Smooth muscle cell (in vitro differentiated cells): ENCODE measurements around the gene KRT28. TPM values are rescaled to one million over a fixed set of nuclear protein-coding genes. Genes with fewer than 3 reads are reported as not detected.

Experiments
- DNase-seq: peaks from one replicate; lab custom pipeline; 2025; ENCODE audit not compliant: unreplicated experiment; lab: John Stamatoyannopoulos, UW
- H2AFZ ChIP-seq: fragments of 200-600 bp; sonication (generic); 2 replicates; pipeline ENCODE4 v1.6.0; 2016; ENCODE audit warnings: antibody characterized with exemption, low read depth, mild to moderate bottlenecking
- H3F3A ChIP-seq: fragments of 200-600 bp; sonication (generic); 2 replicates; pipeline ENCODE4 v1.6.0; 2017; ENCODE audit warnings: antibody characterized with exemption, low read depth
- H3K27ac ChIP-seq: fragments of 200-600 bp; sonication (generic); 2 replicates; pipeline ENCODE4 v1.5.1; 2016; ENCODE audit warnings: low read depth, mild to moderate bottlenecking
- H3K27me3 ChIP-seq: fragments of 200-600 bp; sonication (generic); 2 replicates; pipeline ENCODE4 v1.6.1; 2016; ENCODE audit warnings: low read depth, mild to moderate bottlenecking
- H3K36me3 ChIP-seq: fragments of 200-600 bp; sonication (generic); 2 replicates; pipeline ENCODE4 v1.5.1; 2016; ENCODE audit warnings: low read depth
- H3K4me1 ChIP-seq: fragments of 200-600 bp; sonication (generic); 2 replicates; pipeline ENCODE4 v1.5.1; 2016; ENCODE audit warnings: low read depth
- H3K4me2 ChIP-seq: fragments of 200-600 bp; sonication (generic); 2 replicates; pipeline ENCODE4 v1.6.0; 2016; ENCODE audit warnings: mild to moderate bottlenecking
- H3K4me3 ChIP-seq: fragments of 200-600 bp; sonication (generic); 2 replicates; pipeline ENCODE4 v1.5.1; 2016; ENCODE audit warnings: mild to moderate bottlenecking
- H3K79me2 ChIP-seq: fragments of 200-600 bp; sonication (generic); 2 replicates; pipeline ENCODE4 v1.6.0; 2016; ENCODE audit warnings: low read depth, mild to moderate bottlenecking
- H3K9ac ChIP-seq: fragments of 200-600 bp; sonication (generic); 2 replicates; pipeline ENCODE4 v1.6.0; 2016; ENCODE audit warnings: low read depth
- H3K9me3 ChIP-seq: fragments of 200-600 bp; sonication (generic); replicated peaks from 2 replicates; pipeline ENCODE4 v1.5.1; 2016; ENCODE audit warnings: low read depth
- H4K20me1 ChIP-seq: fragments of 200-600 bp; sonication (generic); 2 replicates; pipeline ENCODE4 v1.6.0; 2016; ENCODE audit warnings: low read depth
- CTCF ChIP-seq: fragments of 200-600 bp; sonication (generic); IDR thresholded peaks from 2 replicates; pipeline ENCODE4 v1.5.1; 2017; ENCODE audit warnings: borderline replicate concordance, mild to moderate bottlenecking, antibody characterized with exemption; ENCODE audit not compliant: insufficient read depth, poor library complexity, severe bottlenecking
- WGBS: methylation state at CpG from one replicate; pipeline ENCODE4 v1.1.7; 2016; ENCODE audit warnings: low lambda C conversion rate; 5-methylcytosine and 5-hydroxymethylcytosine counted together
- polyA plus RNA-seq: library from polyadenylated mRNA; unstranded; fragments of >200 nt; fragmentation: Nextera tagmentation; extraction: Ambion mirVana; gene quantifications from 2 replicates; pipeline ENCODE4 v1.2.1, GENCODE V29; 2016
- total RNA-seq: library from RNA; depleted of rRNA; stranded (reverse); fragments of >200 nt; gene quantifications from 2 replicates; pipeline ENCODE4 v1.2.3, GENCODE V29; 2014

Gene KRT28
- total and polyA plus RNA-seq, 2 experiments from 2014 or later, result not detected

GRCh38 chr17:40791787-40792436 is 7.8 kb downstream of the KRT28 start:
- no peaks in the 10 kb centered on the region for H3K36me3 ChIP-seq
- H4K20me1 ChIP-seq, result no peaks in the 10 kb centered on the region
- H2AFZ ChIP-seq, result no peak overlapping the region
- H3K27ac ChIP-seq, result no peak overlapping the region
- peaks cover 41% of the 10 kb centered on the region for H3K27me3 ChIP-seq
- H3K79me2 ChIP-seq, result no peaks in the 10 kb centered on the region
- TF ChIP-seq CTCF, result peak; percentile 55
- no peak for DNase-seq
- 35% methylated on average over 6 of the region's 6 CpGs for WGBS
- no peaks in the 10 kb centered on the region for H3K9me3 ChIP-seq
- H3K4me2 ChIP-seq, result no peak overlapping the region
- H3K4me3 ChIP-seq, result no peak overlapping the region
- no peak overlapping the region for H3K9ac ChIP-seq
- H3F3A ChIP-seq, result no peaks in the 10 kb centered on the region
- no peaks in the 10 kb centered on the region for H3K4me1 ChIP-seq

GRCh38 chr17:40791111-40791510 is 8.6 kb downstream of the KRT28 start:
- 100% methylated on average over 1 of the region's 1 CpG for WGBS
- H3K4me3 ChIP-seq, result no peak overlapping the region
- peaks cover 39% of the 10 kb centered on the region for H3K27me3 ChIP-seq
- no peaks in the 10 kb centered on the region for H3K4me1 ChIP-seq
- no peak for TF ChIP-seq CTCF
- H3F3A ChIP-seq, result no peaks in the 10 kb centered on the region
- DNase-seq, result no peak
- H3K9ac ChIP-seq, result no peak overlapping the region
- H3K79me2 ChIP-seq, result no peaks in the 10 kb centered on the region
- no peak overlapping the region for H2AFZ ChIP-seq
- no peak overlapping the region for H3K4me2 ChIP-seq
- H3K9me3 ChIP-seq, result no peaks in the 10 kb centered on the region
- no peaks in the 10 kb centered on the region for H4K20me1 ChIP-seq
- no peak overlapping the region for H3K27ac ChIP-seq
- no peaks in the 10 kb centered on the region for H3K36me3 ChIP-seq

- Histone ChIP-seq H3K4me2 (no peak within 1 kb of the TSS), H3K36me3 (no peaks in the 10 kb centered on the region), H2AFZ (no peak within 1 kb of the TSS), H3K9ac (no peak within 1 kb of the TSS), H3K79me2 (no peaks in the 10 kb centered on the region), H3K9me3 (no peaks in the 10 kb centered on the region), H3K27ac (no peak within 1 kb of the TSS), H3K4me3 (no peak within 1 kb of the TSS), H4K20me1 (no peaks in the 10 kb centered on the region), H3K4me1 (no peaks in the 10 kb centered on the region), H3K27me3 (peaks cover under 1% of the 10 kb centered on the region), H3F3A (no peaks in the 10 kb centered on the region)
- TF ChIP-seq CTCF, result no peak
- DNase-seq, result no peak
- 94% methylated on average over 4 of the region's 4 CpGs for WGBS
Measured at GRCh38 chr17:40782450-40782849, 17.3 kb downstream of the KRT28 start, which contains the start of gene KRT27. TSS of gene KRT27 (minus strand) at chr17:40782550. CDS start at chr17:40782493, 57 bp downstream.
